Hepatocyte (in vitro differentiated cells): ENCODE results near the gene AMHR2.

Source experiments
- EZH2 ChIP-seq: fragments of 200-600 bp; sonication (generic); IDR thresholded peaks from 2 replicates; pipeline ENCODE4 v1.6.1; 2016; ENCODE audit warnings: antibody characterized with exemption, mild to moderate bottlenecking, borderline replicate concordance
- TF ChIP-seq, protein P1 (sequence below): fragments of 200-600 bp; sonication (generic); IDR thresholded peaks from 2 replicates; pipeline ENCODE4 v1.5.1; 2016; ENCODE audit warnings: antibody characterized with exemption, mild to moderate bottlenecking; ENCODE audit not compliant: poor library complexity

DNA sequence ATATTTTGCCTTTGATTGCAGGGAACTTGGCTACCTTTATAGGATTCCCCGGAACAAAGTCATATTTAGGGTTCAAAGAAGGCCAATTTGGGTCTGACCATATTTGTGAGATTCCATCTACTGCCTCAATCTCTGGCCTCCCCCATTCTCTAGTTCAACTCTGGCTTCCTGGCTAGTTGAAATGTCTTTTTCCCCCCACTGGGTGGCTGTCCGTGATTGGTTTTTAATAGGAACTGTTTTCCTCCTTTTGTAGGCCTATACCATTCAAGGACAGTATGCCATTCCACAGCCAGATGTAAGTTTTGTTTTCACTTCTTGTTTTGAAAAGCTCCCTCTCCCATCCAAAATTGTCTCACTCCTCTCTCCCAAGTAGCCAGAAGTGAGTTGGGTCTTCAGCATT is 42.0 kb downstream of the AMHR2 start:
- TF ChIP-seq, protein P1, sequence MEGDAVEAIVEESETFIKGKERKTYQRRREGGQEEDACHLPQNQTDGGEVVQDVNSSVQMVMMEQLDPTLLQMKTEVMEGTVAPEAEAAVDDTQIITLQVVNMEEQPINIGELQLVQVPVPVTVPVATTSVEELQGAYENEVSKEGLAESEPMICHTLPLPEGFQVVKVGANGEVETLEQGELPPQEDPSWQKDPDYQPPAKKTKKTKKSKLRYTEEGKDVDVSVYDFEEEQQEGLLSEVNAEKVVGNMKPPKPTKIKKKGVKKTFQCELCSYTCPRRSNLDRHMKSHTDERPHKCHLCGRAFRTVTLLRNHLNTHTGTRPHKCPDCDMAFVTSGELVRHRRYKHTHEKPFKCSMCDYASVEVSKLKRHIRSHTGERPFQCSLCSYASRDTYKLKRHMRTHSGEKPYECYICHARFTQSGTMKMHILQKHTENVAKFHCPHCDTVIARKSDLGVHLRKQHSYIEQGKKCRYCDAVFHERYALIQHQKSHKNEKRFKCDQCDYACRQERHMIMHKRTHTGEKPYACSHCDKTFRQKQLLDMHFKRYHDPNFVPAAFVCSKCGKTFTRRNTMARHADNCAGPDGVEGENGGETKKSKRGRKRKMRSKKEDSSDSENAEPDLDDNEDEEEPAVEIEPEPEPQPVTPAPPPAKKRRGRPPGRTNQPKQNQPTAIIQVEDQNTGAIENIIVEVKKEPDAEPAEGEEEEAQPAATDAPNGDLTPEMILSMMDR, result no peak
- no peak for TF ChIP-seq EZH2
